ENCODE measurements around the gene RUBCNL. TPM values are rescaled to one million over a fixed set of nuclear protein-coding genes. Genes with fewer than 3 reads are reported as not detected.
A peak's percentile ranks its signal among the peaks of the same experiment; 100 is the strongest.

RUBCNL gene
- total RNA-seq, 1 experiment from 2014 or later: not detected

DNA sequence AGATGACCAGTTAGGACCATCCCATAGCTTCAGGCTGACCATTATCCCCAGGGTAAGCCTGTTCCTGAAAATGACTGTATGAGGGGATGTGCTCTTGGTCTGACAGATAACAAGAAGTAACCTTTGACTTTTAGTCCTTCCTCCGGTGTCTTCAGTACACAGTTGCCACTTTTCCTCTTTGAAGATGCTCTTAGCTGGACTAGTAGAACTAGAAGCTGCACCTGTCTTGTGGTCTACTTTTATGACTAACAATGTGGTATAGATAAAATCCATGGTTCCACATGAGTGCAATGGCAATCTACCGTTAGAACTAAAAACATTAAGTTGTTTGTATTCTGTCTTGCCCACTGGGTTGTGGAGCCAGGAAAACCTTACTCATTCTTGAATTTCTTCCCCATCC, 5.9 kb upstream of the RUBCNL start:
- intact Hi-C loops (cut with micrococcal nuclease; ENCODE audit: unreplicated experiment): no loop called here
- Mint-ChIP-seq H3K4me1 (ENCODE audit: low read depth, unreplicated experiment) (peaks cover 19% of the 10 kb centered on the region), H3K36me3 (ENCODE audit: insufficient read depth, unreplicated experiment) (no peaks in the 10 kb centered on the region), H3K9me3 (ENCODE audit: low read depth, unreplicated experiment) (no peaks in the 10 kb centered on the region), H3K4me3 (ENCODE audit: low read depth, unreplicated experiment) (no peak overlapping the region), H3K27ac (ENCODE audit: unreplicated experiment) (no peak overlapping the region), H3K27me3 (ENCODE audit: unreplicated experiment) (no peaks in the 10 kb centered on the region)
- CTCF ChIA-PET: no interaction called here
- BruUV-seq (replicated peaks): no TSS peak
- no peak for DNase-seq
- TF ChIP-seq, protein P1, sequence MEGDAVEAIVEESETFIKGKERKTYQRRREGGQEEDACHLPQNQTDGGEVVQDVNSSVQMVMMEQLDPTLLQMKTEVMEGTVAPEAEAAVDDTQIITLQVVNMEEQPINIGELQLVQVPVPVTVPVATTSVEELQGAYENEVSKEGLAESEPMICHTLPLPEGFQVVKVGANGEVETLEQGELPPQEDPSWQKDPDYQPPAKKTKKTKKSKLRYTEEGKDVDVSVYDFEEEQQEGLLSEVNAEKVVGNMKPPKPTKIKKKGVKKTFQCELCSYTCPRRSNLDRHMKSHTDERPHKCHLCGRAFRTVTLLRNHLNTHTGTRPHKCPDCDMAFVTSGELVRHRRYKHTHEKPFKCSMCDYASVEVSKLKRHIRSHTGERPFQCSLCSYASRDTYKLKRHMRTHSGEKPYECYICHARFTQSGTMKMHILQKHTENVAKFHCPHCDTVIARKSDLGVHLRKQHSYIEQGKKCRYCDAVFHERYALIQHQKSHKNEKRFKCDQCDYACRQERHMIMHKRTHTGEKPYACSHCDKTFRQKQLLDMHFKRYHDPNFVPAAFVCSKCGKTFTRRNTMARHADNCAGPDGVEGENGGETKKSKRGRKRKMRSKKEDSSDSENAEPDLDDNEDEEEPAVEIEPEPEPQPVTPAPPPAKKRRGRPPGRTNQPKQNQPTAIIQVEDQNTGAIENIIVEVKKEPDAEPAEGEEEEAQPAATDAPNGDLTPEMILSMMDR (IDR thresholded peaks at IDR 0.05; ENCODE audit: unreplicated experiment): no peak

DNA sequence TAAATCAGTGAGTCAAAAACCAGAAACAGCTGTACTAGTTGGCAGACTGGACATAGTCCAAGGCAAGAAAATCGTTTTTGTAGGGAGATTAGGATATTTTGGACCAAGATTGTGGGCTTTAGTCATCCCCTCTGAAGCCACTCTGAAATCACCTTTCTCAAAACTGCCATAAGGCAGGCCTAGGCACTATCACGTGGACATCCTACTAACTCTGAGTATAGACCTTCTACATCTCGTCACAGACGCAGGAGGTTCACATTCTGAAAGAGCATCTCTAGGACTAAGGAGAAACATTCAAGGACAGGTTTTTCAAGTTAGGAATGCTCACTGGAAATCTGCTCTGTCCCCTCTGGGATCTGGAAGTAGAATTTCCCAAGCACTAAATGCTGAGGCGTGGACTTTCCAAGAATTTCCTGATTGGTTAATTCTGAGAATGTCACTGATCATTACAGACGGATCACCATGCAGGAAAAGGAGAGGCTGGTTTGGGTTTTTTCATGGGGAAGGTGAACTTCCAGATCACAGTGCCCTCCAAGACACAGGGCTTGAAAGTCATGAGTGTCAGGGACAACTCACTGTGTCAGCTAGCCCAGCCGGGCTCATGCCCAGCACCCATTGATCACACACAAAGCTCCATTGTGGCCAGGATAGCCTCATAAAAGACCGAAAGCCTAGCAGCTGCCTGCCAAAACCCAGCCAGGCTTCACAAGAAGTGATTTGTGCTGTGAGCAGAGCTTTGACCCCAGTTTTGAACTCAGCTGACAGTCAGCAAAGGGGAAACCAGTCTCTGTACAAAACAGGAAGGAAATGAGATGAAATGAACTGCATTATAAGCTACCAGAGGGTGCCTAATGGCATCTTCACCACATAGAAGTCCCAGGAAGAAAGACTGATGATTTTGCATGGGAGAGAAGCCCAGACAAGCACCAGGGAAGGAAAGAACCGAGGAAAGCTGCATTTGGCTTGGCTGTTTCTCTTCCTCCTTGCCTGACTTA, 2.7 kb upstream of the RUBCNL start:
- TF ChIP-seq, protein P1 (IDR thresholded peaks at IDR 0.05; ENCODE audit: unreplicated experiment): no peak
- peak; percentile 11 for DNase-seq
- no peaks in the 10 kb centered on the region for H3K36me3 Mint-ChIP-seq (ENCODE audit: insufficient read depth, unreplicated experiment)
- CTCF ChIA-PET: no interaction called here
- H3K27ac Mint-ChIP-seq (ENCODE audit: unreplicated experiment): no peak overlapping the region
- BruUV-seq (replicated peaks): no TSS peak
- peaks cover 22% of the 10 kb centered on the region for H3K27me3 Mint-ChIP-seq (ENCODE audit: unreplicated experiment)
- H3K4me1 Mint-ChIP-seq (ENCODE audit: low read depth, unreplicated experiment): peaks cover 19% of the 10 kb centered on the region
- H3K9me3 Mint-ChIP-seq (ENCODE audit: low read depth, unreplicated experiment): no peaks in the 10 kb centered on the region
- intact Hi-C loops (cut with micrococcal nuclease; ENCODE audit: unreplicated experiment): no loop called here
- H3K4me3 Mint-ChIP-seq (ENCODE audit: low read depth, unreplicated experiment): no peak overlapping the region

DNA sequence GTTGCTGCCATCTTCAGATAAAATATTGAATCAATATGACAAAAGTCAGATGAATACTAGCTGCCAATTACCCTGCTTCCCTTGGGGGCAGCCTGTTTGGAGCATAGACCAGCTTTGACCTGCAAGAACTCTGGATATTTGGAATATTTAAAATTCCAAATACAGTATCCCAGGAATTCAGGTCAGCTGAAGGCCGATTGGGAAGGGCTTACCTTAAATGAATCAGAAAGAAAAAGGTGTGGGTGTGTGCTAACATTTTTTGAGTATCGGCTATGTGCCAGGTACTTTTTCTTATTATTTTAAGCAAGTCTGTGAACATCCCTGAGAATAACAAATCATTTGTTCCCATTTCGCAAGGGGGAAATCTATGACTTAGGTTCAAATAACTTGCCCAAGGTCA, 1.8 kb upstream of the RUBCNL start:
- no peaks in the 10 kb centered on the region for H3K9me3 Mint-ChIP-seq (ENCODE audit: low read depth, unreplicated experiment)
- no peak overlapping the region for H3K27ac Mint-ChIP-seq (ENCODE audit: unreplicated experiment)
- H3K4me3 Mint-ChIP-seq (ENCODE audit: low read depth, unreplicated experiment): no peak overlapping the region
- H3K4me1 Mint-ChIP-seq (ENCODE audit: low read depth, unreplicated experiment): peaks cover 19% of the 10 kb centered on the region
- H3K36me3 Mint-ChIP-seq (ENCODE audit: insufficient read depth, unreplicated experiment): no peaks in the 10 kb centered on the region
- intact Hi-C loops (cut with micrococcal nuclease; ENCODE audit: unreplicated experiment): no loop called here
- H3K27me3 Mint-ChIP-seq (ENCODE audit: unreplicated experiment): peaks cover 22% of the 10 kb centered on the region
- TF ChIP-seq, protein P1 (IDR thresholded peaks at IDR 0.05; ENCODE audit: unreplicated experiment): no peak
- no peak for DNase-seq
- CTCF ChIA-PET: no interaction called here
- BruUV-seq (replicated peaks): no TSS peak

DNA sequence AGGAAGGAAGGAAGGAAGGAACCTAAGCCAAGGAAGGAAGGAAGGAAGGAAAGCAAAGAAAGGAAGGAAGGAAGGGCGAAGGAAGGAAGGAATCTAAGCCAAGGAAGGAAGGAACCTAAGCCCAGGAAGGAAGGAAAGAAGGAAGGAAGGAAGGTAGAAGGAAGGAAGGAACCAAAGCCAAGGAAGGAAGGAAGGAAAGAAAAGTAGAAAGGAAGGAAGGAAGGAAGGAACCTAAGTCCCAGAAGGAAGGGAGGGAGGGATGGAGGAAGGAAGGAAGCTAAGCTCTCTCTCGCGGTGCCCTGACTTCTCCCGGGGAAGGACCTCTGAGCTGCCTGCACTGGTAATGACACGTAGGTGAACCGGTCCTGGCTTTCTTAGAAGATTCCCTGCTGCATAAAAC, 1.3 kb upstream of the RUBCNL start:
- CTCF ChIA-PET: no interaction called here
- H3K36me3 Mint-ChIP-seq (ENCODE audit: insufficient read depth, unreplicated experiment): no peaks in the 10 kb centered on the region
- intact Hi-C loops (cut with micrococcal nuclease; ENCODE audit: unreplicated experiment): no loop called here
- no TSS peak for BruUV-seq (replicated peaks)
- TF ChIP-seq, protein P1 (IDR thresholded peaks at IDR 0.05; ENCODE audit: unreplicated experiment): no peak
- no peak overlapping the region for H3K27ac Mint-ChIP-seq (ENCODE audit: unreplicated experiment)
- H3K4me1 Mint-ChIP-seq (ENCODE audit: low read depth, unreplicated experiment): peaks cover 19% of the 10 kb centered on the region
- no peak overlapping the region for H3K4me3 Mint-ChIP-seq (ENCODE audit: low read depth, unreplicated experiment)
- DNase-seq: no peak
- H3K27me3 Mint-ChIP-seq (ENCODE audit: unreplicated experiment): peaks cover 22% of the 10 kb centered on the region
- H3K9me3 Mint-ChIP-seq (ENCODE audit: low read depth, unreplicated experiment): no peaks in the 10 kb centered on the region
